C4-2B (cell line): Measurements from ENCODE around the gene DAP.

Experiments
- H3K27ac ChIP-seq: fragments of 450-650 bp; 2 replicates; pipeline ENCODE4 v1.5.1; 2017
- ZFX ChIP-seq: fragments of 450-650 bp; IDR thresholded peaks from 2 replicates; pipeline ENCODE4 v1.6.1; 2017
- TF ChIP-seq, protein P1 (sequence below): fragments of 450-650 bp; conservative IDR thresholded peaks from 2 replicates; pipeline ENCODE4 v1.5.1; 2017; ENCODE audit warnings: mild to moderate bottlenecking

DAP gene

DNA sequence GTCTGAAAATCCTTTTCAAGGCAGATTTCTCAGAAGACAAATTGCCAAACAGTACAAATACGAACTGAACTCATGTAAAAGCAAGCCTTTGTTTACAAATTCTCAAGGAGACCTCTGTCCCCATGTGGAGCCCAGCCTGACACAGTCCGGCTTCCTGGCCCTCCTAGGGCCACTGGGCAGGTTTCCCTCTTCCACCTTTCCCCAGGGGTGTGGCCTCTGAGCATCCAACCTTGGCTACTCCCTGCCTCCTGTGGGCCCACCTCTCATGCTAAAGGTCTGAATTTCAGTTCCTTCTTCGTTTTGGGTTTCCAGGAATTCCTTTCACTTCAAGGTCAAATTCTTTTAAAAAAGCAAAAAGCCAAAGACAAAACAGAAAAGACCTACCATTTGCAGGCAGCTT, 10.1 kb downstream of the DAP start:
- TF ChIP-seq, protein P1, sequence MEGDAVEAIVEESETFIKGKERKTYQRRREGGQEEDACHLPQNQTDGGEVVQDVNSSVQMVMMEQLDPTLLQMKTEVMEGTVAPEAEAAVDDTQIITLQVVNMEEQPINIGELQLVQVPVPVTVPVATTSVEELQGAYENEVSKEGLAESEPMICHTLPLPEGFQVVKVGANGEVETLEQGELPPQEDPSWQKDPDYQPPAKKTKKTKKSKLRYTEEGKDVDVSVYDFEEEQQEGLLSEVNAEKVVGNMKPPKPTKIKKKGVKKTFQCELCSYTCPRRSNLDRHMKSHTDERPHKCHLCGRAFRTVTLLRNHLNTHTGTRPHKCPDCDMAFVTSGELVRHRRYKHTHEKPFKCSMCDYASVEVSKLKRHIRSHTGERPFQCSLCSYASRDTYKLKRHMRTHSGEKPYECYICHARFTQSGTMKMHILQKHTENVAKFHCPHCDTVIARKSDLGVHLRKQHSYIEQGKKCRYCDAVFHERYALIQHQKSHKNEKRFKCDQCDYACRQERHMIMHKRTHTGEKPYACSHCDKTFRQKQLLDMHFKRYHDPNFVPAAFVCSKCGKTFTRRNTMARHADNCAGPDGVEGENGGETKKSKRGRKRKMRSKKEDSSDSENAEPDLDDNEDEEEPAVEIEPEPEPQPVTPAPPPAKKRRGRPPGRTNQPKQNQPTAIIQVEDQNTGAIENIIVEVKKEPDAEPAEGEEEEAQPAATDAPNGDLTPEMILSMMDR = no peak
- TF ChIP-seq ZFX = no peak
- H3K27ac ChIP-seq = no peak overlapping the region

DNA sequence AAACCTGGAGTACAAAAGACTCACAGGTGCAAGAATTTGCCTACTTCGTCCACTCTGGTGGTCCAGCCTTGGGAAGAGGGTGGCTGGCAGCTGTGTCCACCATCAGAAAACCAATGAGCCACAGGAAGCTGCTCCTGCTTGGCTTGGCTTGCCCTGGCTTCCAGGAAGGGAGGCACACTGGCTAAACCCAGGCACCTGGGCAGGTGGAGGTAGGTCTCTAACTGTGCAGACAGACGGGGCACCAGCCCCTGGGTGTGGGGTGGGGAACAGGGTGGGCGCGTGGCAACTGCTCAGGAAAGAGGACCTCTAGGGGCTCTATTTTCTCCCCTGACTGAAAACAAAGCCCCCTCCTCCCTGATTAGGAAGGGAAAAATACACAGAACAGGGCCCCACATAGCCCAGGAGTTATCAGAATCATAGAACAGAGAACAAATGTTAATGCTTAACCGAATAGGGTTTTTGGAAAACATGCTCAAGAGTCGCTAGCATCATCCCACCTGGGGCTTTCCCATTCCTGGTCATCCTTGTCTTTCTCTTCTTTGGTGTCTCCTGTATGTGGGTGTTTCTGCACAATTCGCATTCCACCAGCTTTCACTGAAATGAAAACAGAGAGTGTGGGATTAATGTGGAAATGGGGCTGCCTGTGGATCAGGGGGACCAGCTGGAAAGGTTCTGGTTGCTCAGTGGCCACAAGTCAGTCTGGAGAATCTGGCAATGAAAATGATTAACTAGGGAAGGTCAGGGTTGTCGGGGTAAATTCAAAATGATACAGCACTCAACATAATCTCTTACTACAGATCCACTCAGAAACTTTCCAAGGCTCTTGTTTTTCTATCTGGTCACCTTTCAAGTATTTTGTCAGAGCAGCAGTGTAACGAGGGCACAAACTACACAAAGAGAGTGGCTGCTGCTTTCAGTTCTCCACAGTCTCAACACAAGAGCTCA, 13.1 kb downstream of the DAP start:
- peak overlapping the region; percentile 64; the same call in 1 of the 2 replicates for H3K27ac ChIP-seq
- TF ChIP-seq ZFX = no peak
- TF ChIP-seq, protein P1 = no peak

DNA sequence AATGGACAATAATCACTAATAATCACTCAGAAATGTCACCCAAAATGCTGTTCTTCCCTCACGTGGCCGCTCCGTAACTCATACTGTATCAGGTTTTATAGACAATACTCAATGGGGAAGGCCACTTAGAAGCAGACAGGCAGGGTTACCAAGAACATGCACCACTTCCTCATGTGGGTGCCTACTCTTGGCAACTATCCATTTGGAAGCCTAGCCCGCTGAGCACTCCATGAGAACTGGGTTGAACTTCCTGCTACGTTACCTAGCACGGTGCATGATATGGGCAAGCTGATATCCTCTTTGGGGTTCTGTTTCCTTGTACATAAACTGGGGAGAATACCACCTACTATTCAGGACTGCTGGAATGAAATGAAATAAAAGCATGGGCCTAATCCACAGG, 14.3 kb downstream of the DAP start:
- no peak for TF ChIP-seq ZFX
- TF ChIP-seq, protein P1 = no peak
- H3K27ac ChIP-seq = peak overlapping the region; percentile 64

DNA sequence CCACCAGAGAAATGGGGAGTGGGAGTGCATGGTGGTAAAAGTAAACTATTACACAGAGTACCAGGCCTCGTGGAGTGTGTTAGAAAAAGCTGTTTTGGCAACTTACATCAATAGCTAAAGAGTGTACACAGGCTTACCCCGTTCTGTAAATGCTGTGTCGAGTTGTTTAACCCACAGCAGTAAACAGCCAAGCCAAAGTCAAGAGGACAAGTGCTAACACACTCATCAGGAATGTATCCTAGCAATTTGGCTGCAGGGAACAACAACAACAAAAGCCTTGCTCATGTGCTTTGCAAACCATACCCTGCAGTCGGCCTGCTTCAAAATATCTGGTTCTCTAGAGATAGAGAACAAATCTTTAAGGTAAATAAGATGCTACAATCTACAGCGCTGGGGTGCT, 15.9 kb downstream of the DAP start:
- no peak overlapping the region for H3K27ac ChIP-seq
- TF ChIP-seq, protein P1 = no peak
- no peak for TF ChIP-seq ZFX

DNA sequence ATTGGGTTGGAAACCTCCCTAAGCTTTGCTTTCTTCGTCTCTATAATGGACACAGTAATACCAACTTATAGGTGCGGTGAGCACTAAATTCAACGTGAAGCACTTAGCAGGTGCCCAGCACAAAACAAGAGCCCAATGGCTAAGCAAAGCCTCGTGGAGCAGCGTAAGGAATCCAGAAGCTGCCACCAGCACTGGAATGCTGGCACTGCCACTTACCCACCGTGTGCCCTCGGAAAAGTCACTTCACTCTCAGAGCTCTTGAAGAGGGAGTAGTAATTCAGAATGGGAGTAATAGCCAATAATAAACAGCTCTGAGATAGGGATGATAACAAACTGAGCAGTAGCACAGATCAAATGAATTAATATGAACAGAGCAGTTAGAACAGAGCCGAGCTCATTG, 16.4 kb downstream of the DAP start:
- H3K27ac ChIP-seq = no peak overlapping the region
- TF ChIP-seq ZFX = no peak
- TF ChIP-seq, protein P1 = no peak

DNA sequence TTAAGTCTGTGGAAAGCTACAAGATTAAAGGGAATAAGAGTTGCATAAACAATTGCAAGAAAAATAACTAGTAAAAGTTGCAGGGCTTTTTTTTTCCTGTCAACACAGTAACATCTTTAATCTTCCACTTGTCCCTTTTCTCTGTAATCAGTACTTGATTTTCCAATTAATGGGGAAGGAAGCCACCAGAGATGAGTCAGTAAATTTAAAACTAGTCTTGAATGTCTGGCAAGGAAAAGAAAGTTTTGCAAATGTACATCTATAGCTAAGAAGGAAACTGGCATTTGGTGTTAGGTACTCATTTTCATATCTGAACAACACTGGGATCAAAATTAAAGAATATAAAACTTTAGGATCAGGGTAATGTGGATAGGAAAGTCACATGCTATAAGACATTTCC, 17.1 kb downstream of the DAP start:
- TF ChIP-seq, protein P1 = no peak
- no peak for TF ChIP-seq ZFX
- H3K27ac ChIP-seq = no peak overlapping the region

DNA sequence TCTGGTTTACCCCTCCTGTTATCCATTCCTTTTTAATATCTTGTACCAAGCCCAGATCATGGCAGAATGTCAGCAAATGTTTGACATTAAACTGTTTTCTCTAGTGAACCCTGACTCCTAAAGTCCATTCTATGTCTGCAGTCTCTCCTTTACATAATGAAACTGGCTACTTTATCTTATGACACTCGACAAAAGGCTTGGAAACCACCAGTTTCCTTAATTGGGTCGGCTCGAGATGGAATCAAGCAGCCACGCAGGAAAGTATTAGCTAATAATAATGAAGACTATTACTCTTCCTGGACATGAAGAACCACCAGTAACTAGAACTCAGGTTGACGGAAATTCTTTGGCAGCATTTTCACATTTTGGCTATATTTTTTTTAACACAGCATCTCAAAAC, 17.5 kb downstream of the DAP start:
- TF ChIP-seq, protein P1 = no peak
- TF ChIP-seq ZFX = no peak
- no peak overlapping the region for H3K27ac ChIP-seq
